HepG2 (cell line): ENCODE measurements around the gene U2AF2. TPM values are rescaled to one million over a fixed set of nuclear protein-coding genes. Genes with fewer than 3 reads are reported as not detected.

Source experiments
- MIER2 ChIP-seq: IDR thresholded peaks from 2 replicates; pipeline ENCODE4 v1.6.1; 2016; ENCODE audit warnings: missing biosample characterization, missing genetic modification reagents
- PRDM15 ChIP-seq: sonication (generic); formaldehyde crosslinking; IDR thresholded peaks from 2 replicates; pipeline ENCODE4 v1.4.0; 2020; ENCODE audit warnings: missing genetic modification reagents
- RFX5 ChIP-seq: IDR thresholded peaks from 2 replicates; pipeline ENCODE4 v1.6.1; 2011; ENCODE audit warnings: low read depth, low read length, improper control_type of control experiment
- TRIM22 ChIP-seq: fragments of 450-650 bp; IDR thresholded peaks from 2 replicates; pipeline ENCODE4 v1.6.1; 2017
- ZNF441 ChIP-seq: sonication (generic); formaldehyde crosslinking; IDR thresholded peaks from 2 replicates; pipeline ENCODE4 v1.7.0; 2021; ENCODE audit warnings: missing genetic modification reagents, borderline replicate concordance
- ZUFSP ChIP-seq: sonication (generic); formaldehyde crosslinking; IDR thresholded peaks from 2 replicates; pipeline ENCODE4 v1.9.0; 2021; ENCODE audit warnings: missing genetic modification reagents, mild to moderate bottlenecking, borderline replicate concordance
- polyA plus RNA-seq, 8 experiments: library from polyadenylated mRNA; depleted of rRNA in 3 of 8; stranded (reverse) in 7 of 8; unstranded in 1 of 8; fragments of >200 nt; fragmentation: Illumina TruSeq in 4 of 8; extraction: Trizol in 4 of 8; gene quantifications; 2 replicates each; pipeline versions ENCODE4 v1.2.1 to v1.2.3, GENCODE V29; 2011 to 2016; ENCODE audit warnings: low read depth in 4 of 8, missing spikeins in 1 of 8, mixed read lengths in 1 of 8; ENCODE audit not compliant: insufficient read depth in 1 of 8
- total RNA-seq, 5 experiments: library from RNA; depleted of rRNA; stranded (reverse); fragments of >200 nt; fragmentation: Illumina TruSeq; extraction: Trizol; gene quantifications; 2 replicates each; pipeline ENCODE4 v1.2.3, GENCODE V29; 2016; ENCODE audit warnings: low read depth in 1 of 5

The U2AF2 gene
- total and polyA plus RNA-seq, 2 of the 13 experiments (the other 11 are each of a cell fraction or from before 2014, with no cell fraction given) = 84.3 to 124 TPM

- TF ChIP-seq PRDM15 (no peak), TRIM22 (no peak), MIER2 (CRISPR knock-in tag) (no peak), ZNF441 (CRISPR knock-in tag) (no peak), RFX5 (no peak), ZUFSP (no peak)
These were observed 39.9 kb upstream of the U2AF2 start (continued) for GRCh38 chr19:55614711-55615542.
